ENCODE data around the gene SCAI.
"Not testable (repeated sequence)": the region's sequence is repeated elsewhere in the genome, so short reads cannot be mapped to it uniquely, and the experiment has no call there.

Gene SCAI

DNA sequence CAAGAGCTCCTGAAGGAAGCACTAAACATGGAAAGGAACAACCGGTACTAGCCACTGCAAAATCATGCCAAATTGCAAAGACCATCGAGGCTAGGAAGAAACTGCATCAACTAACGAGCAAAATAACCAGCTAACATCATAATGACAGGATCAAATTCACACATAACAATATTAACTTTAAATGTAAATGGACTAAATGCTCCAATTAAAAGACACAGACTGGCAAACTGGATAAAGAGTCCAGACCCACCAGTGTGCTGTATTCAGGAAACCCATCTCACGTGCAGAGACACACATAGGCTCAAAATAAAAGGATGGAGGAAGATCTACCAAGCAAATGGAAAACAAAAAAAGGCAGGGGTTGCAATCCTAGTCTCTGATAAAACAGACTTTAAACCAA is 131.3 kb downstream of the SCAI start:
- DNase-seq, result not testable (repeated sequence)

DNA sequence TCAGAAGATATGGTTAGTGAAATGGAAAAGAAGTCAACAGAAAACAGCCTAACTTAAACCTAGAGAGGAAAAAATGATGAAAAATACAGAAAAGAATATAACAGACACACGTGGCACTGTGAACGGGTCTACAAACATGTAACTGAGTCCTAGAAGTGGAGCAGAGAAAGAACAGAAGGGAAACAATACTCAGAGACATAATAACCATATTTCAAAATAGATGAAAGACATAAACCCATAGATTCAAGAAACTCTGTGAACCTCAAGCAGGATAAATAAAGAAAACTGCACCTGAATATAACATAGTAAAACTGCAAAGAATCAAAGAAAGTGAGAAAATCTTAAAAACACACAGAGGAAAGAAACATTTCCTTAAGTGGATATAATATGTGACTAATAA is 134.7 kb downstream of the SCAI start:
- DNase-seq, result no peak

DNA sequence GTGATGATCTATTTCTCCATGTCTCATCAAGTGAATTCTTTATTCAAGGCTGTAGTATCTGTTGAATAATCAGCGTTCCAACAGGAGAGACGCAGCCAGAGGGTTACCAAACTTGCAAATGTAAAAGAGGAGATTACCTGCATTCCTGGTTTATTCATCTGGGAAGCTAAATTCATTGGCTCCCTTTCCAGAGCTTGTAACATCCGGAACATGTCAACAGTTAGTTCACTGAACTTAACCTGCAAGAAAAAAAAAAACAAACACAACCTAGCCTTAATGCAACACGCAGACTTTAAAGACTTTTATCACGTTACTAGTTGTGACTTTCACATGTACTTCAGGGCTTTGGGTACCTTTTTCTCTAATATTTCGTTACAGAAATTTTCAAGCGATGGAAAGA is 140.0 kb downstream of the SCAI start:
- no peak for DNase-seq

DNA sequence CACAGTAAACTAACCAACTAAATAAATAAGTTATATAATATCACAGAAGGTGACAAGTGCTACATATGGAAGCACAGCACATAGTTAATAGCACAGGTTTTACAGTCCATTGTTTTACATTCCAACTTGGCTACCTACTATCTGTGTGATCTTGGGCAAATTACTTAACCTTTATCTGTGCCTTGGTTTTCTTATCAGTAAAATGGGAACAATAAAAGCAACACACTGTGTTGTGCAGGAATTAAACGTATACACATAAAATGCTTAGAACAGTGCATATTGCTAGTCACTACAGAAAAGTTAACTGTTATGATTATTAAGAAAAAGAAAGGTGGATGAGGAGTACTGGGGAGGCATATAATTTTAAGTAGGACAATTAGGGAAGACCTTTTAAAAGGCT is 159.6 kb downstream of the SCAI start:
- DNase-seq, result no peak

DNA sequence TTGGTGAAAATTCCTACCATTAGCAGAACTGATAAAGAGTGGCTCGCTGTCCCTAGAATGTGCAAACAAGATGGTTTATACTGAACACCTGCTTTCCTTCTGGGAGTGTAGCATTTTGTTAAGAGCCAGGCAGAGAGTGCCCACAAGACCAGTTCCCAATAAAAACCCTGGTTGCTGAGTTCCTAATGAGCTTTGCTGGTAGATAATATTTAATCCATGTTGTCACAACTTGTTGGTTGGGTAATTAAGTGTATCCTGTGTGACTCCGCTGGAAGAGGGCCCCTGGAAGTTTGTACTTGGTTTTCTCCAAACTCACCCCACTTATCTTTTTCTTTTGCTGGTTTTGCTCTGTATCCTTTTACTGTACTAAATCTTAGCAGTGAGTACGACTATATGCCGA is 162.9 kb downstream of the SCAI start:
- no peak for DNase-seq

DNA sequence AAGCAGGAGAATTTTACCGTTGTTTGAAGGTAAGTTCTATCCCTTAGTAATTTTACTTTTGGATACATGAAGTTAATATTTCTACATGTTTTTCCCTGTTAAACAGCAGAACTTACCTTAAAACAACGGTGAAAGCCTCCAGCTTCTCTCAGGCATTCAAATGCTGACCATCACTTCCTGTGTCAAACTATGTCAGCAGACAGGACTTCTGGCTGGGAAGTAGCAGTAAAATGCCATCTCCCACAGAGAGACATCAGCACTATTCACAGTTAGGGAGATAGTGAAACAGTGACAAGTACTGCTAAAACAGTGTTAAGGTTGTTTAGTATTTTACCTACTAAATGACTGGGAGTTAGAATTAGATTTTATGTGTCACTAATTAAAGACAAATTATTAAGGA is 168.2 kb downstream of the SCAI start:
- no peak for DNase-seq

DNA sequence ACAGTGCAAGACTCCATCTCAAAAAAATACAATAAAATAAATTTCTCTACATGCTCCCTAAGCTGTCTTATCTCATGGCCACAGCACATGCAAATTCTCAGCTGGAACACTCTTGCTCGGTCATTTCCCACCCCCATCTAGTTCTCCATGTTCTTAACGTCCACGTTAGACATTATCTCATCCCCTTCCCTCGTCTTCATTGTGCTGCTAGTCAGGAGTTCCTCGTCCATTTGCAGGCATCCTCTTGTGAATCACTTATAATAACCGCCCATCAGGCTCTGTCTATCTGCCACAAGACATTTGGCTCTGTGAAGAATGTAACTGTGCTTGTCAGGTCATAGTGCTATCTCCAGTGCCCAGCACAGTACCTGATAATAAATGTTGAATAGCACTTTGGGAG is 169.5 kb downstream of the SCAI start:
- DNase-seq, result no peak

DNA sequence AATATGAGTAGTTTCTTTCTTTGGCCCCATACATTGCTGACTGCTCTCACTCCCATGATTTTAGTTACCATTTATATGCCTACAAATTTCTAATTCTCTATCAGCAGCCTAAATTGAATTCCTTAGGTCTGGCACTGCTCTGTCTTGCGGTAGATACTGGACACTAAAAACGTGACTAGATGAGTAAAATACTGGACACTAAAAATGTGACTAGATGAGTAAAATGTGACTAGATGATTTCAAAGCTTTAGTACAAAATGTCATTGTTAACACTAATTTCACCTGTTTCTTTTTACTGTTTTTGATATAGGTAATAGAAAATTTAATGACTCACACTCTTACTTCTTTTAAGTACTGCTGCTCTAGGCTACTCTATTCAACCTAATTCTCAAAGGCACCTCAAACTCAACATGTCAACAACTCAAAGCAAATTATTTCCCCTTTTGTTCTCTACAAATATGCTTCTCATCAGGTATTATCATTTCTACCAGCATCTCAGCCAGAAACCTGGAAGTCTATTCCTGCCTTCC is 171.0 kb downstream of the SCAI start:
- DNase-seq, result no peak

DNA sequence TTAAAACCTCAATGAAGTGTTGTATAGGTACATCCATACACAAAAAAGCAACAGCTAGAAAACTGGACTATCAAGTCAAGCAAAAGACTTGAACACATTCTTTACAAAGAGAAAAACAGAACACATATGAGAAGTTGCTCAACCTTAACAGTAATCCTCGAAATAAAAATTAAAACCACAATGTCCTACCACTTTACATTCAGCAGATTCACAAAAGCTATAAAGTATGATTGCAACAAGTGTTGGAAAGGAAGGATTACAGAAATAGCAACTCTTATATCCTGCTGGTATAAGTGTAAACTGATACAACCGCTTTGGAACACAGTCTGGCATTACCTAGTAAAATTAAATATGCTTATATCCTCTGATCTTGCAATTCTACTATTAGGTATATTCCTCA is 173.9 kb downstream of the SCAI start:
- no peak for DNase-seq

DNA sequence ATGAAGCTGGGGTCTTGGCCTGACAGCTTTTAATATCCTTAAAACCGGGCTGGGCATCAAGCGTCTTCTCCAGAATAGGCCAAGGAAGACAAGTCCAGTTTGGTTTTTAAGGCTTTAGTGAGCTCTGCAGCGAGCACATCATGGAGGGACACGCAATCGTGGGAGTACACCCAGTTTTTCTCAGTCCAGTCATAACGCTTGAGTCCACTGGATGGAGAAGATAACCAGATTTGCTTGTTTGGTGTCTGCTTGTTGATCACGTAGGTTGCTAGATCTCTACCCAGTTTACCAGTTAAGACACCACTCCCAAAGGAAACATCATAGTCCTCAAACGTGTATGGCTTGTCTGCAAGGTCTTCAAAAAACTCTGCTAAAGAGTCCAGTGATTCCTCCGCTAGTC is 175.1 kb downstream of the SCAI start:
- DNase-seq, result no peak

DNA sequence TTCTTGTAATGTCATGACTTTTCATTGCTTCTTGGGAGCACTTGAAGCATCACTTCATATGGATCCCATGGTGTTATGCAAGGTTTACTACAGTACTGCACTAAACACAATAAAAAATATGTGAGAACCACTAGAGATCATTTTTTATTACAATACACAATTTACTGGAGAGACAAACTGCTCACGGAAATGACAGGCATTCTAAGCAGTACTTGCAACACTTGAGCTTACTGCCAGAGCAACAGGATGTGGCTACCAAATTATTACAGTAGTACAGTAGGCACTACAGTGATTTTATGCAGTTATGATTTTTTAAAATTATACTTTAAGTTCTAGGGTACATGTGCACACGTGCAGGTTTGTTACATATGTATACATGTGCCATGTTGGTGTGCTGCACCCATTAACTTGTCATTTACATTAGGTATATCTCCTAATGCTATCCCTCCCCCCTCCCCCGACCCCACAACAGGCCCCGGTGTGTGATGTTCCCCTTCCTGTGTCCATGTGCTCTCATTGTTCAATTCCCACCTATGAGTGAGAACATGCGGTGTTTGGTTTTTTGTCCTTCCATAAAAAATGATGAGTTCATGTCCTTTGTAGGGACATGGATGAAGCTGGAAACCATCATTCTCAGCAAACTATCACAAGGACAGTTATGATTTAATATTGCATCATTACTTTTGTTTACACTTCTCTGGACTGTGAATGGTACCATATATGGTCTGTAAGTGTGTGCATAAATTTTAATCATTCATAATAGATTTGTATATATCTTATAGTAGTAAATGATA is 177.4 kb downstream of the SCAI start:
- DNase-seq, result not testable (repeated sequence)

DNA sequence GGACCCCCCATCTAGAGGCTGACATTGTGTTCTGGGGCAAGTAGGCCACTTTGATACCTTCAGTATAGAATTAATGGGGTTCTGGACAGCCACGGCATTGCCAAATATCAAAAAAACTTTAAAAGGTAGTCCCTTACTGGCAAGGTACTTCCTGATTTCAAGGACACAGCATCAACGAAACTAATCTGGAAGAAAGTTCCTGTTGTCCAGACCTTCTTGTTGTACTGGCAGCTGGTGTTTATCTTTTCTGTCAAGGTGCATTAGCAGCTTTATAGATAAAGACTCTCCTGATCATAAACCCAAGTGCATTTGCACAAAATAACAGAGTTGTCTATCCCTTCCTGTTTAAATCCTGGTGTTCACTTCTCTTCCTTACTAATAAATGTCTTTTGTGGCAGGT is 178.7 kb downstream of the SCAI start:
- DNase-seq, result no peak

DNA sequence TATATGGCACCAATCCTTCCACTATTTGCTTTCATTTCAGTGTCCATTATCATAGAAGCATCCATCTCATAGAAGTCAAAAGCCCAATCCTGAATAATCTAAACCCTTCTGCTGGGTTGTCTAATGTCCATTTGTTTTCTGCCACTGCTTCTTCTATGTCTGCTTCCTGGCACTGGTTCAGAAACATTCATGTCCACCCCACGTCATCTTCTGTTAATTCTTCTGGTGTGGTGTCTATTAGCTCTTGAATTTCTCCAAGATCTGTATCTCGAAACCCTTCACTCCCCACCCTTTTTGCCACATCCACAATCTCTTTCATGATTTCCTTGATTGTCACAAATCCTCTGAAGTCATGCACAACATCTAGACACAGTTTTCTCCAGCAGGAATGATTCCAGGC is 179.3 kb downstream of the SCAI start:
- DNase-seq, result no peak

DNA sequence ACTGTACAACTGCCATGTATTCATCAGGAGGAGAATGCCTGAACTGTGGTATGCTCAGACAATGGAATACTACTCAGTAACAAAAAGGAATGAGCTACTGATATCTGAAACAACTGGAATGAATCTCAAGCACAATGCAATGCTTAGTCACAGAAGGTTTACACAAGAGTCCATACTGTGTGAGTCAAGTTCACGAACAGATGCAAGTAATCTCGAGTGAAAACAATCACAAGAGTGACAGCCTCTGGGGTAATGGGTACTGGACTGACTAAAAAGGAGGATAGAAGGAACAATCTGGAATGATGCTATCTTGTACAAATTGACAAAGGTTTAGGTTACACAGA is 182.9 kb downstream of the SCAI start:
- DNase-seq, result no peak

DNA sequence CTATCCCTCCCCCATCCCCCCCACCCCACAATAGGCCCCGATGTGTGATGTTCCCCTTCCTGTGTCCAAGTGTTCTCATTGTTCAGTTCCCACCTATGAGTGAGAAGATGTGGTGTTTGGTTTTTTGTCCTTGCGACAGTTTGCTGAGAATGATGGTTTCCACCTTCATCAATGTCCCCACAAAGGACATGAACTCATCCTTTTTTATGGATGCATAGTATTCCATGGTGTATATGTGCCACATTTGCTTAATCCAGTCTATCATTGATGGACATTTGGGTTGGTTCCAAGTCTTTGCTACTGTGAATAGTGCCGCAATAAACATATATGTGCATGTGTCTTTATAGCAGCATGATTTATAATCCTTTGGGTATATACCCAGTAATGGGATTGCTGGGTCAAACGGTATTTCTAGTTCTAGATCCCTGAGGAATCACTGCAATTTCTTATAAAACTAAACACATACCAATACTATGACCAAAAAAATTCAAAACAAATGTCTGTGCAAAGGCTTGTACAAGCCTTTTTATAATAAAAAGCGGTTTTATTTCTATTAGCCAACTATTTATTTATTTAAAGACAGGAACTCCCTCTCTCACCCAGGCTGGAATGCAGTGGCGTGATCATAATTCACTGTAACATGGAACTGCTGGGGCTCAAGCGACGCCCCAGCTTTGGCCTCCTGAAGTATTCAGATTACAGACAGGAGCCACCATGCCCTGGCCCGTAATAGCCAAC is 183.5 kb downstream of the SCAI start:
- DNase-seq, result not testable (repeated sequence)

DNA sequence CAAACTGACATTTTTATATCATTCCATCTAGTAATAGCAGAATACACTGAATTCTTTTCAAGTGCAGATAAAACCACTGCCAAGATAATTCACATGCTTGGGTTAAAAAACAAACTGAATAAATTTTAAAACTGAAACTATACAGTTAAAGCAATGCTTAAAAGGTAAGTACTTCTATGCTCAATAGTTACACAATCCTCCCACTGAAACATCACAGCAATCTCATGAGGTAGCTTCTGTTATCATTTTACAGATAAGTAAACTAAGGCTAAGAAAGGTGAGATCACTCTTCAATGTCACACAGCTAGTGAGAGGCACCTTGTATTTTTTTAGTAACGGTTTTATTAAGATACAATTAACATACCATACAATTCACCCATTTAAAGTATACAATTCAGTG is 189.1 kb downstream of the SCAI start:
- DNase-seq, result no peak

DNA sequence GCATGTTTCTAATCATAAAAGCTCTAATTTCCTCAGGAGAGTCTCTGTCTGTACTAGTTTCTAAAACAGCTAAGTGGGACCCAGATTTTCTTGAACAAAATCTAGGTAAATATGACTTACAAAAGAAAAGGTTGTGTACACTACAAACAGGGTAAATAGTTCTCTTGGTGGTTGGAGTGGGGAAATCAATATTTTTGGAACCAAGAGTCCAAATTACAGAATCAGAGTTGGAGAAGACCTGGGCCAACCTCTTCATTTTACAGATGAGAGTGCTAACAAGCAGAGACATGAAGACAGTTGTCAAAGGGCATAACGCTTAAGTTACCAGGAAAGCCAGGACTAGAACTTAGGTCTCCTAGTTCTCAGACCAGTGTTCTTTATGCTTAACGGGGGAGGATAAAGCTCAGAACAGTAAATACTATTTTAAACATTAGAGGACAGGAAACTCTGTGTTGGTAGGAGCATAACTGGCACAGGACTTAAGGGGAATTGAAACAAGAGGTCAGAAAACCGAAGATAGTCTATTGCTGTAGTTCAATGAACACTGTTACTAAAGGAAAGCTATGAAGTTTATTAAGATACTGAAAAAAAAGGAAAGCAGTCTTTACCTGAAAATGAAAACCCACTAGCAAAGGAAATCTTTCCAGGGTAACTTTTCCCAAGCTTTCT is 193.1 kb downstream of the SCAI start:
- no peak for DNase-seq

DNA sequence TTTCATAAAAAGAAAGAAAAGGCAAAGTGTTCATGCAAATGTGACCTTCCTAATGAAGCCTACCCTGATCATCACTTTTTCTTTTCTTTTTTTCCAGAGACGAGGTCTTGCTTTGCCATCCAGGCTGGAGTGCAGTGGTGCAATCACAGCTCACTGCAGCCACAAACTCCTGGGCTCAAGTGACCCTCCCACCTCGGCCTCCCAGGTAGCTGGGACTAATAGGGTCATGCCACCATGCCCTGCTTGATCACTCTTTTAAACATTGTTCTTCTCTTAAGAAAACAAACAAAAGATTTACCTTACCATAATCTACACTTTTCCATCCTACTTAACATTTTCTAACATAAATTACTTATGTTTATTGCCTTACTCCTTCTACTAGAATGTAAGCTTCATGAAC is 193.9 kb downstream of the SCAI start:
- DNase-seq, result no peak

DNA sequence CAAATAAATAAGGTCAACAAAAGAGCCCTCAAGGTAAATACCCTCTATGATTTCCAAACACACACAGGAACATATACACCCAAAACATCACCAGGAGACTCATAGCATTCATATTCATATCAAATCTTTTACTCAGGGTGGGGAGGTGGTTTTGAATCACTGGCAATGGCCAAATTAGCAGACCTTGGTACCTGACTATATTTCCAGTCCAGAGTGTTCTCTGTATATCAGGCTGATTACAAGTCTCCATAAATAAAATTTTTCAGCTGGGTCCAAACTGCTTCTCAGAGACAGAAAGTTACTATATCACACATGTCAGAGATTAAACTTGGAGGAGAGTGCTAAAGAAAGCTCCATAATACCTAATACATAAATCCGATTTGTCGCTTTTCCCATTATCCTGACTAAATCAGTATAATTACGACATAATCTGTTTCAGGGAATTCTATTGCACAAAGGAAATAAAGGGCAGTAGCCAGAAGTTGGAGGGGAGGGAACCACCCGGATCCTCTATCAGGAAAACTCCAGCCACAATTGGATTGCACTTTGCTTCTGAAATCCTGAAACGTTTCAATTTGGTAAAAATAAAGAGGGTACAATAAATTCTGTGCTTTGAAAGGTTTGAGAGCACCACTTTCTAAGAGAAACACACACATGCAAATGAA is 195.5 kb downstream of the SCAI start:
- no peak for DNase-seq

DNA sequence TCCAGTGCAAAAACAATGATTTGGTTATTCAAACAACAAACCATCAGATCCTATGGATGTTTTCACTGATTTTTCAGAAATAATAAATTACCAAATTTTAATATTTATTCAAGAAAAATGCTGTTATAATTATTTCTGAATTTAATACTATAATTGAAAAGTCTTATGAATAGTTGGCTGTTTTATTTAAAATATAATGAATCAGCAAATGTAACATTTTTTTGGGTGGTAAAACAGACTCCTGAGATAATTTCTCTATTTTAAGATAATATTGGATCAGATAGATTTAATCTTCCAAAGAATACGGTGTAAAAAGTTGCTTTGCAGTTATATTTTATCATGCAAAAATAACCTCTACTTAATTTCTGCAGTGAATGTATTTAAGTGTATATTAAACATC is 197.2 kb downstream of the SCAI start:
- no peak for DNase-seq

DNA sequence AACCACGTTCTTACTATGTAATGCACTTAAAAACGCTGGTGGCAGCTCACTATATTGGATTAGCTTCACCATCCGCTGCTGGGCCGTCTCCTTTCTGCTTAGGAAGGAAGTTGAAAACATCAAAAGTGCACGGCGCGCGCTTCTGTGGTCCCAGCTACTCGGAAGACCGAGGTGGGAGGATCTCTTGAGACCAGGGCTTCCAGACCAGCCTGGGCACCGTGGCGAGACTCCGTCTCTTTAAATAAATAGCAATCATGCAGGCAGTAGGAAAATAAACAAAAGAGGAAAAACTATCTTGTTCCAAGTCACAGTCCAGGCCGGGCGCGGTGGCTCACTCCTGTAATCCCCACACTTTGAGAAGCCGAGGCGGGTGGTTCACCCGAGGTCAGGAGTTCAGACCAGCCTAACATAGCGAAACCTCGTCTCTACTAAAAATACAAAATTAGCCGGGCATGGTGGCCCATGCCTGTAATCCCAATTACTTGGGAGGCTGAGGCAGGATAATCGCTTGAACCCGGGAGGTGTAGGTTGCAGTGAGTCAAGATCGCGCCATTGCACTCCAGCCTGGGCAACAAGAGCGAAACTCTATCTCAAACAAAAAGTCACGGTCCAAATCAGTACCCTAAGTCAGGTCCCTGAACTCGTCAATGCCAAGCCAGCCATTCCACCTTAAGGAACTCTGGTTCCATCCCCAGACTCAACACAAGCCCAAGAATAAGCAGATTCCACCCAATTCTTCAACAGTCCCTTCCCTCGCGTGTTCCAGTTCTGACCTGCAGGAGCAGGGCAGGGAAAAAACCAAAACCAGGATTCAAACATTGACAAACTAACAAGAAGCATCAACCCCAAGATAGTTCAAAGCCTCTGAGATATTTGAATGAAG is 201.4 kb downstream of the SCAI start:
- DNase-seq, result no peak
